RPMI7951 (cell line): ENCODE data around the gene ENGASE. TPM values are rescaled to one million over a fixed set of nuclear protein-coding genes. Genes with fewer than 3 reads are reported as not detected.
"Not testable (repeated sequence)": the region's sequence is repeated elsewhere in the genome, so short reads cannot be mapped to it uniquely, and the experiment has no call there.

ENCODE experiments used
- DNase-seq: peaks from one replicate; pipeline ENCODE4 v3.0.0-alpha.2; 2012; ENCODE audit warnings: low read depth
- total RNA-seq: library from RNA; depleted of rRNA; stranded (reverse); fragments of >200 nt; shearing (Covaris generic); gene quantifications from 2 replicates; pipeline ENCODE4 v1.2.3, GENCODE V29; 2014; rRNA removed

The ENGASE gene, protein sequence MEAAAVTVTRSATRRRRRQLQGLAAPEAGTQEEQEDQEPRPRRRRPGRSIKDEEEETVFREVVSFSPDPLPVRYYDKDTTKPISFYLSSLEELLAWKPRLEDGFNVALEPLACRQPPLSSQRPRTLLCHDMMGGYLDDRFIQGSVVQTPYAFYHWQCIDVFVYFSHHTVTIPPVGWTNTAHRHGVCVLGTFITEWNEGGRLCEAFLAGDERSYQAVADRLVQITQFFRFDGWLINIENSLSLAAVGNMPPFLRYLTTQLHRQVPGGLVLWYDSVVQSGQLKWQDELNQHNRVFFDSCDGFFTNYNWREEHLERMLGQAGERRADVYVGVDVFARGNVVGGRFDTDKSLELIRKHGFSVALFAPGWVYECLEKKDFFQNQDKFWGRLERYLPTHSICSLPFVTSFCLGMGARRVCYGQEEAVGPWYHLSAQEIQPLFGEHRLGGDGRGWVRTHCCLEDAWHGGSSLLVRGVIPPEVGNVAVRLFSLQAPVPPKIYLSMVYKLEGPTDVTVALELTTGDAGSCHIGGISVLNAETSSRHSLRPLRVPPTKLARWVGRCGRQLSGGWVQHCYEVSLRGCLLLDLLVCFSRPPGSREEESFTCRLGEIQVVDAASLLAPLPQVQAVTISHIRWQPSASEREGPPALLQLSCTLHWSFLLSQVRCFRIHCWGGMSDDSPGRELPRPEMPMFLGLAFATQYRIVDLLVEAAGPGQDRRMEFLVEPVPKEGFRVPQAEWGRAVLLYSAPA
- total RNA-seq = 3.7 and 4.1 TPM in 2 replicates

DNA sequence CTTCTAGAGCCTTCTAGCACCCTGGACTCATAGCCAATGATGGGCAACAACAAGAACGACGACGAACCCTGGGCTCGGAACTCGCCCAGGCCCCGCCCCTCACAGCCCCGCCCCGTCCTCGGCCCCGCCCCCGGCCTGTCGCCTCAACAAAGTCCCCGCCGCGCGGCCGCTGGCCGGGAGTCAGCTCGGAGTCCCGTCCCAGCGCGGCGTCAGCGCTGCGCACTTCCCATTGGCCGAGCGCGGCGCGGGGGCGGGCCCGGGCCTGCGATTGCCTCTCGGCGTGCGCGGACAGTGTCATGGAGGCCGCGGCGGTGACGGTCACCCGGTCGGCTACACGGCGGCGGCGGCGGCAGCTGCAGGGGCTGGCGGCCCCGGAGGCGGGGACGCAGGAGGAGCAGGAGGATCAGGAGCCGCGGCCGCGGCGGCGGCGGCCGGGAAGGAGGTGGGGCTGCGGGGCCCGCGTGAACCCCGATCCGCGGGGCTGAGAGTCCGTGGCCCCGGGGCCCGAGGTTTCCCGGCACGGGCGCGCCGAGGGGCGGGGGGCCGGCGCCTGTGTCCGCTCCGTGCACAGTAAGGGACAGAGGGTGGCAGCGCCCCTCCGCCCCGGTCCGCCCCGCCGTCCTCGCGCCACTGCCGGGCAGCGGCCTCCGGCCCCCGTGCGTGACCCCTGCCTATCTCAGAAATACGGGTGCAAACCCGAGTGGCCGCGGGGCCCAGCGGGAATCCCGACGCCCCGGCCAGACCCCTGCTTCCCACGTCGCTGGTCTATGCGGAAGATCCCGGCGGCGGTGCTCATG is at the start of gene ENGASE:
Gene ENGASE (plus strand): TSS at position 176 of the 797 bp plus-strand sequence. CDS start 121 bp downstream, at position 297.
- peak; percentile 96 for DNase-seq

GRCh38 chr17:79024901-79025737 is 49.5 kb upstream of the ENGASE start:
- peak; percentile 58 for DNase-seq

- DNase-seq = peak; percentile 91
Measured at GRCh38 chr17:79026376-79027273, 48.0 kb upstream of the ENGASE start.

GRCh38 chr17:79027274-79027924 is 47.2 kb upstream of the ENGASE start:
- DNase-seq = peak; percentile 62

DNA sequence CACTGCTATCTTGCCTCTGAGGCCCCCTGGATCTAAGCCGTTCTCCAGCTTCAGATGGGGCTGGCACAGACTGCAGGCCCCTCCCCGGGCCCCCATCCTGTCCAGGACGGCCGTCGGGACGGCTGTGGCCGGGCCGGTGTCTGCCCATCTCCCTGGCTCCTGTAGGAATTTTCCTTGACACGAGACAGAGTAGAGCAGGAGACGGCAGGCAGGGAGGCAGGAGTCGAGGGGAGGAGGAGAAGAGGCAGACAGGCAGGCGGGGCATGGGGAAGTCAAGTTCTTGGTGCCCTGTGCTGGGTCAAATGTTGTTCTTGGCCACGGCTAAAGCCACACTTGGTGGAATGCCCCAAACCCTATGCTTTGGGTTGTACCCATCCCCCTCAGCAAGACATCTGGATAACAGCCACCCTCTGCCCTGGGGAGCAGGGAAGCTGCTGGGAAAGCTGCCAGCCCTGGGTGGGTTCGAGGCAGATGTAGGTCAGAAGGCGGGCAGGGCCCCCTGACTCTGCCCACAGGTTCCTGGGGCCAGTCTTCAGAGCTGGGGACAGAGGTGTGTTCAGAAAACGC is 46.6 kb upstream of the ENGASE start:
- peak; percentile 93 for DNase-seq

- peak; percentile 28 for DNase-seq
Measured at GRCh38 chr17:79028496-79029326, 45.9 kb upstream of the ENGASE start.

DNA sequence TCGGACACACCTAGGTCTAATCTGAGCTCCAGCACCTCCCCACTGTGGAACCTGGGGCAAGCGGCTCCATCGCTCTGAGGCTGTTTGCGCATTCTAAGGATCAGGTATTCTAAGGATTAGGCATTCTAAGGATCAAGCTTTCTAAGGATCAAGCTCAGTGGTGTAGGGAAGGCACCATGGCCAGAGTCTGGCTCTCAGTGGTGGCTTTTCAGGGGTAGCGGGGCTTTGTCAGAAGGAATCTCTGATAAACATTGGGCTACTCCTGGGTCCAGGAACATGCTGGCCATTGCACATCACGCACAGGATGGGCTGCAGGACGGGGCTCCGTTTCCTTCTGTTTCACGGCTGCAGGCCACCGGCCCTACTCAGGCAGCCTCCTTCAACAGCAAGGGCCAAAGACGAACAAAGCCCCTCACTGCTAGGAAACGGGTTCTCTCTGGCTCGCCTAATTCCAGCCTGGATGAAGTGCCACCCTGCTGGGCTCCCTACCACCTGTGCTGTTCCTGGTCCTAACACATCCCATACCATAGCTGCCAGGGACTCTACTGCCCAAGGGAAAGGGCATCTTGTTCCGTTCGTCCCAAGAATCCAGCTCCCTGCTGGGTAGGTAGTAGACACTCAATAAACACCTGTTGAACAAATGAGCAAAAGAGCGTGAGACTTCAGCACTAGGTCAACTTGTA is 45.2 kb upstream of the ENGASE start:
- no peak for DNase-seq

DNA sequence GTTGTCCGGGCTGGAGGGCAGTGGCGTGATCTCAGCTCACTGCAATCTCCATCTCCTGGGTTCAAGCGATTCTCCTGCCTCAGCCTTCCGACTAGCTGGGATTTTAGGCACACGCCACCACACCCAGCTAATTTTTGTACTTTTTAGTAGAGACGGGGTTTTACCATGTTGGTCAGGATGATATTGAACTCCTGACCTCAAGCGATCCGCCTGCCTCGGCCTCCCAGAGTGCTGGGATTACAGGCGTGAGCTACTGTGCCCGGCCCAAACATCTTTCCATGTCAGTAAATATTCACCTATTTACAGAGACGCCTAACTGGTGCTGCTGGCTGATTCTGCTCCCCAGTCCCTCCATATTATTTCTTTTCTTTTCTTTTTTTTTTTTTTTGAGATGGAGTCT is 44.0 kb upstream of the ENGASE start:
- DNase-seq = not testable (repeated sequence)

GRCh38 chr17:79031996-79032875 is 42.4 kb upstream of the ENGASE start:
- DNase-seq = no peak

- no peak for DNase-seq
Measured at GRCh38 chr17:79033046-79033616, 41.5 kb upstream of the ENGASE start.

DNA sequence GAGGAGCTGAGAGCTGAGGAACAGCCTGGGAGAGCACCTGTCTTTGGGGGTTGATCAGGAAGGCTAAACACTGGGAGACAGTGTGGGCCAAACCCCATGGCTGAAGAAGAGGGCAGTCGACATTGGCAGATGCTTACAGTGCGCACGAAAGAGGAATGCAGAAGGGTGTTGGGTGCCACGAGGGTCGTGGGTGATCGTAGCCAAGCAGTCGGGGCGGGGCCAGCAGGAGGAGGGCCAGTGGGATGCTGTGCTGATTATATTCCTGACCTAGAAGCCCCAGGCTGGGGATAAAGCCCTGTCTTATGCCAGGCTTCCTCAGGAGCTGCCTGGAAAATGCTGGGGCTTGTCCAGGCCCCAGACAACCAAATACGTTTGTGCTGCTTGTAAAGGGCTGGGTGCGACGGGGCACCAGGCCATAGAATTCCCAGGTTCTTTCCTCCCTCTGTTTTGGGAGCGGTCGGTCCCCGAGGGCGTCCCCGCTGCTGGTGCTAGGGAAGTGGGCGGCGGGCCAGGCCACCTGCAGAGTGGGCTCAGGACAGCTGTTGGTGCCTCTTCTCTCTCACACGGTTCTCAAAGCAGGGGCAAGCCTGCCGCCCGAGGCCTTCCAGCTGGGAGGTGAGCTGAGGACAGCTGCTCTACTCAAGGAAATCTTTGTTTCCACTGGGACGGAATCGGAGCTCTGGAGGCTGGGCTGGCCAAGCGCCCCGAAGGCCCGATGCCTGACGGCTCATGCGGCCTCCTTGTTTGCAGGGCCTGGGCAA is 40.7 kb upstream of the ENGASE start:
- DNase-seq = peak; percentile 97

- no peak for DNase-seq
Measured at GRCh38 chr17:79034931-79035485, 39.6 kb upstream of the ENGASE start.

DNA sequence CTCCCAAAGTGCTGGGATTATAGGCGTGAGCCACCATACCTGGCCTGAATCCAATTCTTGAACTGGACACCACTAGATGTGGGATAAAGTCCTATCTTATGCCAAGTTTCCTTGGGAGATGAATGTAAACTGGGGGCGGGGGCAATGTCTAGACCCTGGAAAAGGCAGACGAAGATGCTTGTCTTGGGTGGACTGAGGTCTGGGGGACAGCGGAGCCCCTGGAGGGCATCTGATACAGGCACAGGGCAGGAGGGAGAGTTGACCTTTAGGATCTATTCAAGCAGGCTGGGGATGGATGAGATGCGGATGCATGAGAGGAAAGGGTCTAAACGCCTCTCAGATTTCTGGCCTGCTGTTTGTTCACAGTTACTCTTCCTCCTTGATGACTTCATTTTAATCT is 38.9 kb upstream of the ENGASE start:
- no peak for DNase-seq

DNA sequence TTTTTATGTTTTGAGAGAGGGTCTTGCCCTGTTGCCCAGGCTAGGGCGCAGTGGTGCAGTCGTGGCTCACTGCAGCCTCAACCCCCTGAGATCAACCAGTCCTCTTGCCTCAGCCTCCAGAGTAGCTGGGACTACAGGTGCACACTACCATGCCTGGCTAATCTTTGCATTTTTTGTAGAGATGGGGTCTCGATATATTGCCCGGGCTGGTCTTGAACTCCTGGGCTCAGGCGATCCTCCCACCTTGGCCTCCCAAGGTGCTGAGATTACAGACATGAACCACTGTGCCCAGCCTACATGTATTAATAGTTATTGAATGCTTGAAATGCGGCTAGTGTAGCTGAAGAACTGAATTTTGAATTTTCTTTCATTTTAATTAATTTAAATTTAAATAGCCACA is 38.4 kb upstream of the ENGASE start:
- no peak for DNase-seq

- DNase-seq = peak; percentile 93
Measured at GRCh38 chr17:79036596-79036995, 38.0 kb upstream of the ENGASE start.
